Hematopoietic multipotent progenitor cell (in vitro differentiated cells): ENCODE results near the gene CPA2. TPM values are rescaled to one million over a fixed set of nuclear protein-coding genes. Genes with fewer than 3 reads are reported as not detected.
"Not testable (repeated sequence)": the region's sequence is repeated elsewhere in the genome, so short reads cannot be mapped to it uniquely, and the experiment has no call there.

ENCODE experiments used
- DNase-seq, 3 donors: peaks; one replicate each; pipeline ENCODE4 v3.0.0-alpha.2; 2011 to 2015; ENCODE audit warnings: low read depth in 2 of 3, low spot score in 2 of 3
- total RNA-seq: library from RNA; depleted of rRNA; stranded (reverse); fragments of >200 nt; gene quantifications from one replicate; pipeline ENCODE4 v1.2.3, GENCODE V29; 2012

The CPA2 gene
- total RNA-seq, 1 donor: under 0.01 TPM

DNA sequence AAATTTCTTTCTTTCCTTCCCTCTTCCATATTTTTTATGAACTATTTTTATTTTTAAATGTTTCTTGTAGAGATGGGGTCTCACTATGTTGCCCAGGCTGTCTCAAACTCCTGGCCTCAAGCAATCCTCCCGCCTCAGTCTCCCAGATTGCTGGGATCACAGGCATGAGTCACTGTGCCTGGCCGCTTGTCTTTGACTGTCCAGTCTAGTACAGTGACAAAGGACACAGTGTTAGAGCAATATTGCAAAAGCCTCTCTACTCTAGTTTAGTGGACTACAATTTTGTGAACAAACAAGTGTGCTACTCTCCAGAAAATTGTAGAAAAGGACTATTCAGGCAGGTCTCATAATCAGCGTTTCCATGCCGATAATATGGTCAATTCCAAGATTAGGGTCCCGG lies 37.3 kb downstream of the CPA2 start:
- no peak for DNase-seq

DNA sequence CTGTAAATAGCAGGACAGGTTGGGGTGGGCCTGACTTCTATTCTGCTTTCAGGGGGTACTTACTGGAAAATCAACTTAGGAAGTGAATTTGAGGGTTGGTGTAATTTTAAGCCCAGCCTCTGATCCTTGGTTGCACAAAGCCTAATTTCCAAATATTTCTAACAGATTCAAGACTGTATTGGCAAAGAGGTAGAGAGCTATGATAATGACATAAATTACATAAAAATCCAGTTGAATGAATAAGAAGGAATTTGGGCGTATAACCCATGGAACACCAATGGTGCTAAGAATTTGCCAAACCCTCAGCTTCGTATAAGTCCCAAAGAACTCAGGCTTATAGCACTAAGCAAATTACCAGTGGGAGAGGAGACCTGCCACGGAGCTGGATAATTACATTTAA lies 38.2 kb downstream of the CPA2 start:
- DNase-seq: no peak

DNA sequence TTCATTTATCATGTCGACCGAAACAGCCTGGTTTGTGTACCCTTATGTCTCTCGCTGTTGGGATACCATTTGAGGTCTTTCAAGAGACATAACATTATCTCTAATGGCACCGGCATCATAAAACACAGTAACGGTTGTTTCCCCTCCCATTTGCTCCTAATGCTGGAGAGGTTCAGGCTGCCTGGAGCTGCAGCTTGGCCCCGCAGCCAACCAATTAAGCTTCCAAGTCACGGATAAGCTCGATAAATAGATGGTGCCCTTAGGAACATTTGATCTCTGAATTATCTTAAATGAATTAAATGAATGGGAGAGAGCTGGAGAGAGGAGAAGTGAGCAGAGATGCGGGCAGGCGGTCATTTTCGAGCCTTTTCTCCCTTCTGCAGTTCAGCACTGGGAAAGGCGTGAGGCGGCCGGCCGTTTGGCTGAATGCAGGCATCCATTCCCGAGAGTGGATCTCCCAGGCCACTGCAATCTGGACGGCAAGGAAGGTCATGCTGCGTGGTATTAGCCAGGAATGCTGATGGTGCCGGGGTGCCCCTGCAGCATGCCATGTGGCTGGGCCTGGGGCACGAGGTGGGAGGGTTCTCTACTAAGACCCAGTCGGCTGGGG lies 38.9 kb downstream of the CPA2 start:
- no peak for DNase-seq

DNA sequence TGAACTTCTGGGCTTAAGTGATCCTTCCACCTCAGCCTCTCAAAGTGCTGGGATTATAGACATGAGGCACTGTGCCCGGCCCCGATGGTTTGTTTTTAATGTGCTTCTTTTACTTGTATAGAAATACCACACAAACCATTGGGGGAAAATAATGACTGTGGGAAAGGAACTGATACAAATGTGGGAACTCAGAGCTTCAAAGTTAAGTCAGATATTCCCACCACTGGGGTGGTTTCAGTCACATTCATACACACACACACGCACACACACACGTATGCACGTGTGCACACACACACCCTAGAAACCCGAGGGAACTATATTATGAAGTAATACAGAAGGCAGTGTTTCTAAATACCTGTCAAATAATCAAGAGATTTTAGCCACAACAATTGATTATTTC lies 43.3 kb downstream of the CPA2 start:
- DNase-seq: no peak

DNA sequence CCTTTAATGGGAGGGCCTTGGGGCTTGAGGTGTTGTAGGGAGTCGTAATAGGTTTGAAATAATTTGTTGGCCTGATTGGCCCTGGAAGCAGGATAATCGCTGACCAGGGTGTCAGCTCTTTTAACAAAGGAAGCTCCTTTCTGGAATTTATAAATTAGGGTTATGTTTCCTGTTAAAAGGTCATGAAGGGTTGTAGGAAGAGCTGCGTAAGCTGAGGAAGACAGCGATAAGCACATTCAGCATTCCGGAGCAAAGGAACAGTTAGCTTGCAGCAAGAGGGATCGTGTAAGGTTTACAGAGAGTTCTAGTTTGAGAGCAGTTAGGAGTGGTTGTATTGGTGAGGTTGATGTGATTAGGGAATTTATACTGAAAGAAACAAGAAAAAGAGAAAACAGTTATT lies 47.6 kb downstream of the CPA2 start:
- DNase-seq: no peak

DNA sequence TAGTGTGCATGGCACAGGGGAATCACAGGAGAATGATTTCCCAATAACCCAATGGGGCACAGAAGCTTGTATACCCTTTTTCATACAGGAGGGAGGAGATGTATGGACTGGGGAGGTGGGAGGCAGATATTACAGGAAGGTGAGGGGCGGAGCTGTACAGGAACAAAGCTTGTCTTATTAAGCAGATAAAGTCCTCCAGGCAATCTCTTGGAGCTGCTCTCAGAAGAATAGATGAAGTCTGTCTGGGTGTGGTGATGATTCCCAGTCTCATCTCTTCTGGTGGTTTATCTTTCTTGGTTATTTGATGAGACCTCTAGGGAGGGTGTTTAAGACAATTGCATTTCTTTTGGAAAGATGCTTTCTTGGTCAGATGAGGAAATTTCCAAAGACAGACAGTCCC lies 52.9 kb downstream of the CPA2 start:
- no peak for DNase-seq

DNA sequence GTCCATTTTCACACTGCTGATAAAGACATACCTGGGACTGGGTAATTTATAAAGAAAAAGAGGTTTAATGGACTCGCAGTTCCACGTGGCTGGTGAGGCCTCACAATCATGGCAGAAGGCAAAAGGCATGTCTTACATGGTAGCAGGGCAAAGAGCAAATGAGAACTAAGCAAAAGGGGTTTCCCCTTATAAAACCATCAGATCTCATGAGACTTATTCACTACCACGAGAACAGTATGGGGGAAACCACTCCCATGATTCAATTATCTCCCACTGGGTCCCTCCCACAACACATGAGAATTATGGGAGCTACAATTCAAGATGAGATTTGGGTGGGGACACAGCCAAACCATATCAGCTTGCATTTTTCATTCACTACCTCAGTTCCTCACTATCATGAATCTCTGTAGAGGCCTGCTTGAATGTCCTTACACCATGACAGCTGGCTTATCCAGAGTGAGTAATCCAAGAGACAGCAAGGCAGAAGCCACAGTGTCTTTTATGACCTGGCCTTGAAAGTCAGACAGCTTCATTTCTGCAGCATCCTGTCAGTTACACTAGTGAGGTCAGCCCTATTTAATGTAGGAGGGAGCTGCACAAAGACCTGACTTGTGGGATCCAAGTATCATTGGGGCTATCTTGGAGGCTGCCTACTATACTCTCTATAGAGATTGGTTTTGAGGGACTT lies 55.0 kb downstream of the CPA2 start:
- not testable (repeated sequence) for DNase-seq

DNA sequence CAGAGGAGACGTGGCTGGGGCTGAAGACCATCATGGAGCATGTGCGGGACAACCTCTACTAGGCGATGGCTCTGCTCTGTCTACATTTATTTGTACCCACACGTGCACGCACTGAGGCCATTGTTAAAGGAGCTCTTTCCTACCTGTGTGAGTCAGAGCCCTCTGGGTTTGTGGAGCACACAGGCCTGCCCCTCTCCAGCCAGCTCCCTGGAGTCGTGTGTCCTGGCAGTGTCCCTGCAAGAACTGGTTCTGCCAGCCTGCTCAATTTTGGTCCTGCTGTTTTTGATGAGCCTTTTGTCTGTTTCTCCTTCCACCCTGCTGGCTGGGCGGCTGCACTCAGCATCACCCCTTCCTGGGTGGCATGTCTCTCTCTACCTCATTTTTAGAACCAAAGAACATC lies 56.0 kb downstream of the CPA2 start:
- no peak for DNase-seq

DNA sequence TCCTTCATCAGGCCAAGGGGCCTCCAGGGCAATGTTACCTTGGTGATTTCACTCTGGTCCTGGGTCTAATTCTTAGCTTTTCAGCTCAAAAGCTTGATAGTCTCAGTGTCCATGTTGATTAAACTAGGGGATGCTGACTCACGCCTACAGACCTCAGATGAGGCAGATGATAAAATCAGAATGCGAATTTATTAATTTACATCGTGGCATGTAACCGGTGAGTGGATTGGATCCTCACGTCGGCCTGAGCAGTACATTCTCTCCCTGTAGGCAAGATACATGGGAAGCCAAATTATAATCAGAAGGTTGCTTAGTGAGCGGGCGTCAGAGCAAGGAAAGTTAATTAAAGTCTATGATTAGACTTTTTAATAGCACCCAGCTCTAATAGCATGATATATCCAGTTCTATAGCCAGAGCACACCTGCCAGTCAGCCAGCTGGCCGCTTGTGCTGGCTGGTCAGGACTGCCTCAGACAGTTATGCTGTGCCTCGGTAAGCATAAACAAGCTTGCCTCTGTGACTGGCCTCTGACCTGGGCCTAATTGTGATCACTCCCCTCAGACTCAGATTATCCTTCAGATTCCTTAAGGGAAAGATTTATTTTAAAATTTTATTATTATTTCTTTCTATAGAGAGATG lies 57.8 kb downstream of the CPA2 start:
- no peak for DNase-seq

DNA sequence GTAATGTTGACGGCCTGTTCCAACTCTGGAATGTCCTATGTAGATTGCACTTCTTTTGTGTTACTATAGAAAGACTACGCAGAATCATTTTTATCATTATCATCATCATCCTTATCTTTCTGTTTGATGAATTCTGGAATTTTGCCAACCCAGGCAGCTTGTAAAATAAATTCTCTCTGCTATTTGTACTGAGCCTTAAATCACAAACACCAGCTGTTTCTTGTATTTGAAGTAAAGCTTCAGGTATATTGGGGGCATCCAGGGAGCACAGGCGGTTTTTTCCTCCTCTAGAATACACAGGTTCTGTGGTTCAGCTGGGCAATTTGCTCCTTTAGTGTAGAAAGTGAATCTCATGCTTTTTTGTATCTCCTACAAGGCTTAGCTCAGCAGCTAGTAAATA lies 63.0 kb downstream of the CPA2 start:
- no peak for DNase-seq

DNA sequence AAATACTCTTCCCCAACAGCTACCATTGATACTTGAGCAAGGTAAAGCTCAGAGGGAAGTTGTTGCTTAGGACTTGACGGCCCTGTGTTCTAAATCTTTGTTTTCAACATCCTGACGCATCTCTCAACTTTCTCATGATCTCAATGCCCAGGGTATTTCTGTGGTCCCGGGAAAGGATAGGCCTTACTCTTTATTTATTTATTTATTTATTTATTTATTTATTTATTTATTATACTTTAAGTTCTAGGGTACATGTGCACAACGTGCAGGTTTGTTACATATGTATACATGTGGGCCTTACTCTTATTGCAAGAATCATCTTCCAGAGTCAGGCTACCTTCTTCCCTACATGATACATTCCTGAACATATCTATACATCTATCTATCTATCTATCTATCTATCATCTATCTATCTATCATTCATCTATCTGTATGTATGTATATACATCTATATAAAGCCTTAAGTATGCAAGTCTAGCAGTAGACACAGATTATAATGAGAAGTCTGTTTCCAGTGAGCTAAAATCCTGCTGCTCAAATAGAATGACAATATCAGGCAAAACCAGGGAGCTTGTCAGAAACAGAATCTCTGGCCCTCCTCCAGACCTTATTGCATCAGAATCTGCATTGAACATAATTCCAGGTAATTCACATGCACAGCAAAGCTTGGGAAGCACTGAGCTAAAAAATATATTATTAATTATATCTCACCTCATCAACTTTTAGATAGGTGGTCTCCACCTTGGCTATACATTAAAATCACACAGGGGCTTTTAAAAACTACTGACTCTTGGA lies 65.8 kb downstream of the CPA2 start:
- DNase-seq: no peak

DNA sequence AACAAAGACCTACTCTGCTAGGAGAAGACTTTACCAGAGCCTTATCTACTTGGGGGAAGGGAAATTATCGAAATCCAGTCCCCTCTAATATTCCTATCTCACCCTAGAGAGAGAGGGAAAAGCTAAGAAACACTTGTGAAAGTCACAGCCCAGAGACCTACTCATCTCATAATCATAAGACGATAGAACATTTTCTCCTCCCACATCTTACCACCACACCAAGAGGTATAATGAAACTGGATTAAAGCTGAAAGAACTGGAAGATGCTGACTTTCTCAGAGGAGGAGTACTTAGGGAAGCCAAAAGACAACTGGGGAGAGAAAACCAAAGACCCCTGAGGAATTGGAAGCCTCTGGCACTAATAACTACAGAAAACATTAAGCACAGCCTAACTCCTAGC lies 67.2 kb downstream of the CPA2 start:
- DNase-seq: no peak

DNA sequence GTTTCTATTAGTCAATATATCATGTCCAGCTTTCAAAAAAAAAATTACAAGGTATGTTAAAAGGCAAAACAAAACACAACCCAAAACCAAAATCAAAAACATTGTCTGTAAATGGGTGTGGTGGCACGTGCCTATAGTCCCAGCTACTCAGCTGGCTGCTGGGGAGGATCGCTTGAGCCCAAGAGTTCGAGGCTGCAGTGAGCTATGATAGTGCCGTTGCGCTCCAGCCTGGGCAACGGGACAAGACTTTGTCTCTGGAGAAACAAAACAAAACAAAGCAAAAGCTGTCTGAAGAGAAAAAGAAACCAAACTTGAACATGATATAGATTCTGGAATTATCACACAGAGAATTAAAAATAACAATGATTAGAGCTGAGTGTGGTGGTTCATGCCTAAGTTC lies 67.6 kb downstream of the CPA2 start:
- no peak for DNase-seq

DNA sequence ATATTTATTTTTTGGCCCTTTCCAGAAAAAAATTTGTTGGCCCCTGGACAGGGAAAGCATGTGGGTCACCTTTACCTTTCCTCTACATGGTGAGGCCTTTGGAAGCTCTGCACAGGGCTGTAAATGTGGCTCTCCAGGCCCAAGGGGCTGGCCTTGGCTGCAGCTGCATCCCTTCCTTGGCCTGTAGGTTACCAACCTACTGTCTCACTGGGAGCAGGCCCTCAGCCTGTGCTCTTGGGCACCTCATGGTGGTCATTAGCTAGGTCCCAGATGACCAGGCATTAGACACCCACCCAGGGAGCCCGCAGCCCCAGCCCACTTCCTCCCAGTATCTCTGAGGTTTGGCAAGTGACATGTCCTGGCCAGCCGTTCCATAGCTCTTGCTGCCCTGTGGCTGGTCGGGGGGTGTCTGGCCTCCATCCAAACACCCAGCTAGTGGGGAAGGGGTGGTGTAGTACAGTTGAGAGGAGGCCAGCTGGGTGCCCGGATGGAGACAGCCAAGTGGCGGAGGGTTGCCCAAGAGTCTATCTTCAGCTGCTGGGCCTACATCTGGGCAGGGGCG lies 70.8 kb downstream of the CPA2 start:
- DNase-seq: no peak

DNA sequence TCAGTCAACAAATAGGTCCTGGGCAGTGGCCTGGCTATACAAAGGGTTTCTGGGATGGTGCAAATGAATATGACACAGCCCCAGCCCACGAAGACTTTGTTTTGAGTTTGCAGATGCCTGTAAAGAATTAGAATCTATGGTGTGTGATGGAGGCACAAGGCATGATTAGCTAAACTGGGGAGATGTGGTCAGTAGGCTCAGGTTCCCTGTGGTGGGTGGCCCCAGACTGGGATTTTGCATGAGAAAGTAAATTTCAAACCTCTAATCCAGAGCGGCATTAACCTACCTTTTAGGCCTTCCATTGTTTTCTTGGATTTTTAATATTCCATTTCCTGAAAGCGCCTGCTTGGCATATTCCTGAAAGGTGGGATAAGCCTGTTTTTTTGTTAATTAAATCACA lies 71.6 kb downstream of the CPA2 start:
- no peak for DNase-seq

Other genes with a start within 250 kb of the CPA2 start
- 15.3 TPM for gene ZC3HC1, start 215.5 kb upstream of the CPA2 start, total RNA-seq
- 17.2 TPM for gene KLHDC10, start 196.3 kb upstream of the CPA2 start, total RNA-seq
- gene TMEM209, start 61.5 kb upstream of the CPA2 start, total RNA-seq: 12.4 TPM
- gene SSMEM1, start 59.0 kb upstream of the CPA2 start, total RNA-seq: not detected
- gene CPA4, start 26.3 kb downstream of the CPA2 start, total RNA-seq: not detected
- gene CPA5, start 78.0 kb downstream of the CPA2 start, total RNA-seq: not detected
- gene CPA1, start 113.6 kb downstream of the CPA2 start, total RNA-seq: not detected
- 7.0 TPM for gene CEP41, start 174.2 kb downstream of the CPA2 start, total RNA-seq
- 94.5 TPM for gene MEST, start 225.2 kb downstream of the CPA2 start, total RNA-seq